ENCODE data around the gene ABCC3. TPM values are rescaled to one million over a fixed set of nuclear protein-coding genes. Genes with fewer than 3 reads are reported as not detected.

ABCC3 gene
- total and polyA plus RNA-seq, 2 of the 8 experiments (the other 6 are each of a cell fraction or from before 2014, with no cell fraction given), result 0.35 to 0.37 TPM

- H4K5ac ChIP-seq (ENCODE audit: insufficient read length, low read depth, low read length), result no peak overlapping the region
- H2BK15ac ChIP-seq (ENCODE audit: low read length), result no peak overlapping the region
- H3K4me2 ChIP-seq (ENCODE audit: insufficient read depth in 1 of 2, low read depth in 2 of 2, low read length in 2 of 2), result no peak overlapping the region; a peak in 1 of 4 replicates
- H2AK5ac ChIP-seq (ENCODE audit: low read depth, low read length), result no peak overlapping the region
- no peak overlapping the region for H3K14ac ChIP-seq (ENCODE audit: insufficient read length)
- H3K4me1 ChIP-seq (replicated peaks in 1 of 4; ENCODE audit: control insufficient read depth in 3 of 4, insufficient read depth in 4 of 4, low read length in 3 of 4), result peaks cover 0 to 10% (median 6%) of the 10 kb centered on the region in 4 experiments; a peak in 4 of 7 replicates
- WGBS, 2 experiments (ENCODE audit: extremely low coverage in 1 of 2, insufficient coverage in 1 of 2, insufficient read length in 1 of 2, insufficient replicate concordance in 2 of 2, low coverage in 1 of 2, low lambda C conversion rate in 2 of 2, missing lambda C conversion rate in 1 of 2), result 88% methylated on average over 9 of the region's 9 CpGs; no CpG with 5 or more reads in 1 of the 2 experiments
- H3K56ac ChIP-seq (replicated peaks; ENCODE audit: insufficient read length, low read depth, low read length), result no peak overlapping the region
- peaks cover 25 to 44% (median 39%) of the 10 kb centered on the region in 4 experiments for H3K27me3 ChIP-seq (replicated peaks in 1 of 4; ENCODE audit: control insufficient read depth in 3 of 4, extremely low read depth in 1 of 4, insufficient read depth in 3 of 4, low read length in 3 of 4)
- H2BK20ac ChIP-seq (ENCODE audit: low read length), result no peak overlapping the region
- no peaks in the 10 kb centered on the region for H4K20me1 ChIP-seq (replicated peaks in 1 of 2; ENCODE audit: control insufficient read depth in 1 of 2, insufficient read depth in 2 of 2, low read length in 2 of 2)
- CTCF ChIA-PET (ENCODE audit: partially characterized antibody), result interaction anchor here (0.7 to 12.8 kb wide), 14 partner anchors 11 to 147 kb away, joined by 3 to 135 read pairs (median 4); no protein-coding TSS in a partner anchor
- no peak overlapping the region for H3K27ac ChIP-seq (ENCODE audit: low read depth, low read length)
- H4K91ac ChIP-seq (replicated peaks; ENCODE audit: insufficient read length, low read length), result no peak overlapping the region
- H3K9ac ChIP-seq (replicated peaks in 1 of 4; ENCODE audit: extremely low read depth in 1 of 4, low read depth in 3 of 4, low read length in 3 of 4), result no peak overlapping the region
- no peaks in the 10 kb centered on the region for H3K79me2 ChIP-seq (ENCODE audit: control insufficient read depth in 1 of 2, insufficient read depth in 2 of 2, low read length in 2 of 2)
- POLR2A ChIA-PET (ENCODE audit: partially characterized antibody), result interaction anchor here (1.3 to 2.7 kb wide), 2 partner anchors 11 to 15 kb away, joined by 3 to 7 read pairs; no protein-coding TSS in a partner anchor
- H2AFZ ChIP-seq (ENCODE audit: low read length), result no peak overlapping the region
- no peak overlapping the region for H2BK12ac ChIP-seq (ENCODE audit: low read depth, low read length)
- H3K18ac ChIP-seq (ENCODE audit: extremely low read depth, low read length), result no peak overlapping the region
- TF ChIP-seq BCL11A (IDR thresholded peaks at IDR 0.05; ENCODE audit: low read depth in 2 of 2, low read length in 2 of 2) (no peak), ATF3 (IDR thresholded peaks at IDR 0.05; ENCODE audit: insufficient read depth, low read depth, low read length) (no peak), TEAD4 (IDR thresholded peaks at IDR 0.05; ENCODE audit: low read depth, low read length) (no peak), NRF1 (IDR thresholded peaks at IDR 0.05; ENCODE audit: low read depth, low read length) (no peak), KDM1A (IDR thresholded peaks at IDR 0.05; ENCODE audit: borderline replicate concordance, low read length) (no peak)
- H3K4me3 ChIP-seq (ENCODE audit: extremely low read depth in 1 of 4, insufficient read depth in 2 of 4, low read depth in 3 of 4, low read length in 4 of 4), result no peak overlapping the region
- H2BK120ac ChIP-seq (replicated peaks; ENCODE audit: low read depth, low read length), result no peak overlapping the region
- no peak overlapping the region for H2BK5ac ChIP-seq (ENCODE audit: low read depth, low read length)
- no peak for FAIRE-seq
- peaks cover 4% of the 10 kb centered on the region; the same call in 1 of the 2 replicates for H3K23me2 ChIP-seq (ENCODE audit: low read depth, low read length)
- no peaks in the 10 kb centered on the region for H3K79me1 ChIP-seq (ENCODE audit: low read depth, low read length)
- H3K9me3 ChIP-seq (ENCODE audit: insufficient read depth in 2 of 2, low read depth in 1 of 2, low read length in 1 of 2), result no peaks in the 10 kb centered on the region
- H3K4ac ChIP-seq (replicated peaks; ENCODE audit: insufficient read length, low read depth, low read length), result no peak overlapping the region
- H3K23ac ChIP-seq (ENCODE audit: insufficient read length), result no peak overlapping the region
- DNase-seq (ENCODE audit: low read depth in 1 of 2, low spot score in 2 of 2), result no peak
- no peaks in the 10 kb centered on the region for H3K36me3 ChIP-seq (ENCODE audit: control insufficient read depth in 2 of 4, insufficient read depth in 4 of 4, low read length in 3 of 4)
- H4K8ac ChIP-seq (ENCODE audit: extremely low read depth, insufficient read depth, low read length), result no peak overlapping the region
Observed at GRCh38 chr17:50635982-50636803, 1.5 kb downstream of the ABCC3 start.

Data from H1 (cell line).